Cerebellar nuclear complex (tissue), 1 donor: ENCODE data around the gene ZNF493.

Experiments
- DNase-seq, 2 experiments: peaks; one replicate each; lab custom pipeline; 2025; lab: John Stamatoyannopoulos, UW

Gene ZNF493

DNA sequence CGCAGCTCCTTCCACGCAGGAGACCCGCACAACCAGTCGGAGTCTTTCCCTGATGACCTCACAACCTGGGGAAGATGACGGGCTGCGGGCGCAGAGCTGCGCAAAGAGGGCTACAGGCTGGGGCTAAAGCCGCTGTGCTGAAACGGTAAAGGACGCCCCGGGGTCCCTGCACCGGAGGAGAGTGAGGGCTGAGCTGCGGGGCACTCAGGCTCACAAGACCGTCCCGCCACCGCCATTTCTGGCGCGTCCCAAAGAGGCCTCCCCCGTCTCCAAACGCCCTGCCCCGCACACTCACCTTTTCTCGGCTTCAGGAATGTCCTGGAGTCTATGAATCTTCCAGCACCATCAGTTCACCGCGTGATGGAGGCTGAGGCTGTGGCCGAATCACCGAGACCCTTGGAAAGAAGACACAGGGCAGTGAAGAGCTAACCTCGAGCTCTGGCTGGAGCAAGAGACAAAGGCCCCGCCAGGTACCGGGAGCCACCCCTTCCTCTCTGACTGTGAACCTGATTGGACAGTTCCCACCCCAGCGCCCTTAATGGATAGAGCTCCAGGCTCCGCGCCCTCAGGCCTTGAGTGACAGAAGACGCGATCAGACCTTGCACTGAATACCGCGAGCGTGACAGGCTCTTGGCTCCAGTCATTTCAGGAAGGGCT is 66.6 kb downstream of the ZNF493 start:
- peak; percentile 58 to 69 for DNase-seq

DNA sequence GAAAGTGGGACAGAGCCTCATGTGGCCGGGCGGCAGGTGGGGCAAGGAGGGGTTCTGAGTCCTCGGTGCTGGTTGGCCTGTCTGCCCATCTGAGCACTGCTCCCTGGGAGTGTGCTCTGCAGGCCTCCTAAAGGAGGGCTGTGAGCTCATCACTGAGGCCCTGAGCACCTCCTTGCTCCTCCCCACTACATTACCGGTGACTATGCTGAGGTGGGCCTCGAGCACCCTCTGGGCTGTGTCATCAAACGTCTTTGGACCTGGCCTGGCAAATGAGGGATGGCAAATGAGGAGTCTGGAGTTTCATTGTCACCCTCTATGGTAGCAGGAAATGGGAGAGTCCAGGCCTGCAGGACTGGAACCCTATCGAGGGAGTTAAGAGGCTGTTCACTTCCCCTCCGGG is 69.7 kb downstream of the ZNF493 start:
- no peak for DNase-seq

DNA sequence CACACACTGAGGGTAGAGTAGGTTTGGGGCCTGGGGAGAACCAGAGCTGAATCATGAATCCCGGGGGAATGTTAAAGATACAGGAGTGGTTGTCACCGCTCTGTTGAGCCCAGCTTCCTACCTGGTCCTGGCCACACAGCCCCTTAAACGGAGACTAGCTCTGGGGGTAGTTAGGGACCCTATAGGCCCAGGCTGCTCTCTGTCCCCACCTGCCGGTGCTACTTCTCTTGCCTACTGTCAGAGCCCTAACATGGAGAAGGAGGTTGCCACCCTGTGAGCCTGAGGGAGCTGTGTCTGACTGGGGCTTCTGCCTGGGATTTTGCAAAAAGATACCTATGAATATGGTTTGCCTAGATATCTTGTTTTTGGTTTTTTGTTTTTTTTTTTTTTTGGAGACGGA is 71.9 kb downstream of the ZNF493 start:
- no peak for DNase-seq

DNA sequence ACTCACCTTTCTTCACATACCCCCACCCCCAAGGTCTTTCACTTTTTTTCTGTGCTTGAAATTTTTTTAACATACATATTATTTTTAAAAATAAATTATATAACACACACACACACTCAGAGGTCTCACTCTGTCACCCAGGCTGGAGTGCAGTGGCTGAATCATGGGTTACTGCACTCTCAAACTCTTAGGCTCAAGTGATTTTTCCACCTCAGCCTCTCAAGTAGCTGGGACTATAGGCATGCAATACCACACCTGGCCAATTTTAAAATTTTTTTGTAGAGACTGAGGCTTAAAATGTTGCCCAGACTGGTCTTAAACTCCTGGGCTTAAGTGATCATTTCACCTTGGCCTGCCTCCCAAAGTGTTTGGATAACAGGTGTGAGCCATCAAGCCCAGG is 75.6 kb downstream of the ZNF493 start:
- DNase-seq, result no peak

DNA sequence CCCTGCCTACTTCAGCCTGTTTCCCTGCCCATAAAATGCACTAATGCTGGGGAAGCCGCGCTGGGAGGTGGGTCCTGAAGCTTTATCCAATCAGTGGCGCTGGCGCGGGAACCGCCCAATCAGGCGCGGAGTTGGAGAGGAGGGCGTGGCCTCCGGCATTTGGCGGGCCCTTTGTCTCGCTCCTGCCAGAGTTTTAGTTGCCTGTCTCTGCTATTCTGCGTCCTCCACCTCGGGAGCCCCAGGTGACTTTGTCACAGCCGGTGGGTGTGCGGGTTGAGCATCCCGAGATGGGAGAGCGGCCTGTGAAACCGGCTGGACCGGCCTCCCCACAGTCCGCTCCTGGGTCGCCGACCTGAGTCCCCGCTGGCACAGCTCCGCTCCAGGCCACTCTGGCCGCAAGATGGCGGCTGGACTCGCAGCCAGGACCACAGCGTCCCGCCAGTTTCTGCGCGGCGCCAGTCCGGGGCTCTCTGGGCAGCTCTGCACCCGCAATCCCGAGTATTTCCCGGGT is 77.8 kb downstream of the ZNF493 start:
- DNase-seq, result no peak
